D341Med (cell line): ENCODE data around the gene MXRA5.
"Not testable (repeated sequence)": the region's sequence is repeated elsewhere in the genome, so short reads cannot be mapped to it uniquely, and the experiment has no call there.

Experiments
- DNase-seq: peaks from one replicate; pipeline ENCODE4 v3.0.0; 2012; ENCODE audit warnings: low spot score

MXRA5 gene, protein sequence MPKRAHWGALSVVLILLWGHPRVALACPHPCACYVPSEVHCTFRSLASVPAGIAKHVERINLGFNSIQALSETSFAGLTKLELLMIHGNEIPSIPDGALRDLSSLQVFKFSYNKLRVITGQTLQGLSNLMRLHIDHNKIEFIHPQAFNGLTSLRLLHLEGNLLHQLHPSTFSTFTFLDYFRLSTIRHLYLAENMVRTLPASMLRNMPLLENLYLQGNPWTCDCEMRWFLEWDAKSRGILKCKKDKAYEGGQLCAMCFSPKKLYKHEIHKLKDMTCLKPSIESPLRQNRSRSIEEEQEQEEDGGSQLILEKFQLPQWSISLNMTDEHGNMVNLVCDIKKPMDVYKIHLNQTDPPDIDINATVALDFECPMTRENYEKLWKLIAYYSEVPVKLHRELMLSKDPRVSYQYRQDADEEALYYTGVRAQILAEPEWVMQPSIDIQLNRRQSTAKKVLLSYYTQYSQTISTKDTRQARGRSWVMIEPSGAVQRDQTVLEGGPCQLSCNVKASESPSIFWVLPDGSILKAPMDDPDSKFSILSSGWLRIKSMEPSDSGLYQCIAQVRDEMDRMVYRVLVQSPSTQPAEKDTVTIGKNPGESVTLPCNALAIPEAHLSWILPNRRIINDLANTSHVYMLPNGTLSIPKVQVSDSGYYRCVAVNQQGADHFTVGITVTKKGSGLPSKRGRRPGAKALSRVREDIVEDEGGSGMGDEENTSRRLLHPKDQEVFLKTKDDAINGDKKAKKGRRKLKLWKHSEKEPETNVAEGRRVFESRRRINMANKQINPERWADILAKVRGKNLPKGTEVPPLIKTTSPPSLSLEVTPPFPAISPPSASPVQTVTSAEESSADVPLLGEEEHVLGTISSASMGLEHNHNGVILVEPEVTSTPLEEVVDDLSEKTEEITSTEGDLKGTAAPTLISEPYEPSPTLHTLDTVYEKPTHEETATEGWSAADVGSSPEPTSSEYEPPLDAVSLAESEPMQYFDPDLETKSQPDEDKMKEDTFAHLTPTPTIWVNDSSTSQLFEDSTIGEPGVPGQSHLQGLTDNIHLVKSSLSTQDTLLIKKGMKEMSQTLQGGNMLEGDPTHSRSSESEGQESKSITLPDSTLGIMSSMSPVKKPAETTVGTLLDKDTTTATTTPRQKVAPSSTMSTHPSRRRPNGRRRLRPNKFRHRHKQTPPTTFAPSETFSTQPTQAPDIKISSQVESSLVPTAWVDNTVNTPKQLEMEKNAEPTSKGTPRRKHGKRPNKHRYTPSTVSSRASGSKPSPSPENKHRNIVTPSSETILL (N-terminal part only)

DNA sequence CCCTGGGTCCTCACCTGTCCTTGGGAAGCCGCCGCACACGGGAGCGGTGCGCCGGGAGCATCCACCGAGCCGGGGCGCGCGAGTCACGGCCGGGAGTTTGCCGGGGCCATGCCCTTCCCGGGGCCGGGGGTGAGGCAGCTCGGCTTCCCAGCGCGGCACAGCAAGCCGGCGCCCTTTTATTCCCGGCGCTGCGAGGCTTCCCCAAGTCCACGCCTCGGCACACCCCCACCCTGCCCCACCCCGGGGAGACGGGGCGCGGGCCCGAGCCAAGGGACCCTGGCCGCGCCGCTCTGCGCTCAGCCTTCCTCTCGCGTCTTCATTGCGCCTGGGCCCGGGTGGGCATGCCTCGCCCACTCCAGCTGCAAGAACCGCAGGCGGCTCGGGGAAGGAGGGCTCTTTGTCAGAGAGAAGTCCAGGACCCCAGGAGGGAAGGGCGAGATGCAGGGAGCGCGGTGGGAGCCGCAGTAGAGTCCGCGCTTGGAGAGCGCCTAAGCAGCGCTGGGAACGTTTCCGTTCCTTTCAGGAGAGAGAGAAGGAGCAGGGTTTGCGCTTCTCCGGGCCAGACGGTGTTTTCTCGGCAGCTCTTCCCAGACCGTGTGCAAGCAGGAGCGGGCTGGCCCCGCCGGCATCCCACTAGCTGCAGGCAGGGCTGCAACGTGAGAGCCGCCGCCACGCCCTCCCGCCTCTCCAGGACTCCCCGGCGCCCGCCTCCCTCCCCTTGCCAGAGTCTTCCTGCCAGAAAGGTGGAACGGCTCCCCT lies at the start of gene MXRA5:
Gene MXRA5 (minus strand): TSS at position 152 of the 759 bp plus-strand sequence. CDS start 2,819 bp downstream, outside the sequence.
- DNase-seq, result peak; percentile 39

- DNase-seq, result no peak
Observed at GRCh38 chrX:3393581-3394111, 47.2 kb upstream of the MXRA5 start.

- DNase-seq, result no peak
Observed at GRCh38 chrX:3393178-3393577, 46.7 kb upstream of the MXRA5 start.

DNA sequence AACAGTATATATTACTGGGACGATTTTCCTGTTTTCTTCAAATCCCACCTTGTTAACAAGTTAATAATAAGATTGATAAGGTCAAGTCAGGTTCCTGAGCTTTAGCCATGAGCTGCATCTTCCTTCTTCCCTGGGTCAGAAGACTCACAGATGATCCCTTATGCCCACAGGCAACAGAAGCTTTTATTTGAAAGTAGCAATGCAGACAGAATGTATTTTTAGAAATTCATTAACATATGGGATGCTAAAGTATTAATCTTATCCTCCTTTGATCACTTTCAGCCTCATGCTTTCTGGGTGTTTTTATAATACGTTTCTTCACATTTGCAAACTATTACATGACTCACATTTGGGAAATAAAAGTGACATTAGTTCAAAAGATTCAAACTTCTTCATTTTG lies 42.0 kb upstream of the MXRA5 start:
- no peak for DNase-seq

- DNase-seq, result no peak
Observed at GRCh38 chrX:3384327-3384726, 37.9 kb upstream of the MXRA5 start.

GRCh38 chrX:3380603-3381002 lies 34.2 kb upstream of the MXRA5 start:
- DNase-seq, result no peak

DNA sequence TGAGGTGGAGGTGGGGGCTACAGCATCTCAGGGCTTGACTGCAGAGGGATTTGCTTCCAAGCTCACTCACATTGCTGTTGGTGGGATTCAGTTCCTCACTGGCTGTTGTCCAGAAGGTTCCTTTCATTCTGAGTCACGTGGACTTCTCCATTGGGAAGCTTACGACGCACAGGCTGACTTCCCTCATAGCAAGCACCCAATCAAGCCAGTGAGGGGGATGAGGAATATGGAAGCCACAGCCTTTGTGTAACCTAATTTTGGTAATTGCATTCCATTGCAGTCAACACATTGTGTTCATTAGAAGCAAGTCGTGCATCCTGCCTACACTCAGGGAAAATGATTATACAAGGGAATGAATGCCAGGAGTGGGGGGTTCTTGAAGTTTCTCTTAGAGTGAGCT lies 32.7 kb upstream of the MXRA5 start:
- no peak for DNase-seq

DNA sequence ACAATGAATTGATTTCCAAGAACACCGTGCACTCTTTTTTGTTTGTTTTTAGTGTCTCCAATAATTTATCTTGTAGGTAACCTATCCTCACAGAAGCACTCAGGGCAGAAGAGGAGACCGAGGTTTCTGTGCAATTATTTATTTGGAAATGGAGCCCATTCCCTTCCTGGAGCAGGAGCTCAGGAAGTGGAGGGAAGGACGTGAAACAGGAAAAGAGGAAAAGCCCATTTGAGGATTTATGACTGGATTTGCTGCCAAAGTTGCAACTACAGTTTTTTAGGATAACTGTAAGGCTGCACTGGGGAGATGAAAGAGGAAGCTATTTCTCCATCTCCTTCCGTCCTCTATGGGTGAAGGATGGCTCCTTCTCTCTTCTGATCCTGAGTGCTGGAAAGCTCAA lies 31.7 kb upstream of the MXRA5 start:
- no peak for DNase-seq

- no peak for DNase-seq
Observed at GRCh38 chrX:3377560-3377959, 31.1 kb upstream of the MXRA5 start.

DNA sequence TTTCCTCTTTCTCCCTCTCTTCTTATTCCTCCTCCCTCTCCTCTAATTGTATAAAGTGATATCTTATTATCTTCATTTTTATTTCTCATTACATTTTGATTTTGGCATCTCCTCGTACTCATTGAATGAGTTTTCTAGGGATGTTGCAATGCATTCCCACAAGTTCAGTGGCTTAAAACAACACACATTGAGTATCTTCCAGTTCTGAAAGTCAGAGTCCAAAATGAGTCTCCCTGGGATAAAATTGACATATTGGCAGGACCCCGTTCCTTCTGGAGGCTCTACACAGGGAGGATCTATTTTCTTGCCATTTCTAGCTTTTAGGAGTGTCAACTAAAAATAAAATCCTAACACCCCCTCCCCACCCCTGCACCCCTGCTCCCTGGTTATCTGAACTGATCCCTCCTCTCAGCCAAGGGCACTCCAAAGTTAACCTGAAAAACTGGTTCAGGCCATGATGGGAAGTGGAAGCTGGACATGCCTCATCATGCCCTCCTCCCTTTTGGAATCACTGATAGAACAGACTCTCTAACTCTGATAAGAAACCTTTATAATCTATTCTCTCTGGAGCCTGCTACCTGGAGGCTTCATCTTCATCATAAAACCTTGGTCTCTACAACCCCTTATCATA lies 29.5 kb upstream of the MXRA5 start:
- DNase-seq, result not testable (repeated sequence)

DNA sequence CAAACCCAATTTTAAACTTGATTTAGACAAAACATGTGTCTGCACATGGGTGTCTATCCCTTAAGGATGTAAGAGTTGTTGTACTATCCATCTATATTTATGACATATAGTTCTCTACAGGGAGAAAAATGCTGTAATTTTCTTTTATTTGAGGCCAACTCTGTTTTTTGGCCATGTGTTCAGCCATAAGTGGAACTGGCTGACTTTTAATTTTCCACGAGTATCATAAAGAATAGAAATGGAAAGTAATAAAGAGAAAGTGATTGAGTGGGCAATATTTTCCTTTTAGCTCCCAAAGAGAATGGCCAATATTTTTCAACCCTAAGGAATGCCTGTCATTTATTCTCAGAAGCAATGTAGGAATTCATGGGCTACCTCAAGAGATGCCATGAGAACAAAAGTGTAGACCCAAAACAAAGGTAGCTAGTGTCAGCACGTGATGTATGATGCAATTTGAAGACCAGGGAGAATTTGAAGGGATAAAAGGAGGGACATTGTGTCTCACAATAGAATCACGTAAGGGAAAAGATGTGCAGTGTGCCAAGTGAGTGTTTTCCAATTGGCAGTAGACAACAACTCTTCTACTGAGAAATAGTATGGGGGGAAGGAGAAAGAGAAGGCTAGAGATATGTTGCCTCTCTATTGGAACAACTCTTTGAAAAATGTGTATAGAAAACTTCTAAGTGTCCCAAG lies 27.8 kb upstream of the MXRA5 start:
- no peak for DNase-seq

GRCh38 chrX:3371163-3371562 lies 24.7 kb upstream of the MXRA5 start:
- DNase-seq, result no peak

- no peak for DNase-seq
Observed at GRCh38 chrX:3370656-3371055, 24.2 kb upstream of the MXRA5 start.

DNA sequence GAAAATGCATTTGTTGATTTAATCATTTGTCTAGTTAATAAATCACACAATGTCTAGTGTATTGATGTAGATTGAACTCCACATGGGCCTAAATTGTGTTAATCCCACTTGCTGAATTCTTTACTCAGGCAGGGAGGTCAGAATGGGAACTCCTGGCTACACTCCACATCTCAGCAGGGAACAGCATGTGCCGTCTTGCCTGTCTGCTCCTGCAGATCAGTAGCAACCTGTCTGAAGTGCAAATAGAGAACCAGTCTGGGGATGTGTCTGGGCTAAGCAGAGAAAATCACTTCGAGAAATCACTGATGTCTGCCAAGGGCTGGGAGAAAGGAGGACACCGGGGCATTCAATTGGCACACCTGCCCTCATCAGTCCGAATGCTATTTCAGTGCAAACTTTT lies 16.5 kb upstream of the MXRA5 start:
- DNase-seq, result no peak

DNA sequence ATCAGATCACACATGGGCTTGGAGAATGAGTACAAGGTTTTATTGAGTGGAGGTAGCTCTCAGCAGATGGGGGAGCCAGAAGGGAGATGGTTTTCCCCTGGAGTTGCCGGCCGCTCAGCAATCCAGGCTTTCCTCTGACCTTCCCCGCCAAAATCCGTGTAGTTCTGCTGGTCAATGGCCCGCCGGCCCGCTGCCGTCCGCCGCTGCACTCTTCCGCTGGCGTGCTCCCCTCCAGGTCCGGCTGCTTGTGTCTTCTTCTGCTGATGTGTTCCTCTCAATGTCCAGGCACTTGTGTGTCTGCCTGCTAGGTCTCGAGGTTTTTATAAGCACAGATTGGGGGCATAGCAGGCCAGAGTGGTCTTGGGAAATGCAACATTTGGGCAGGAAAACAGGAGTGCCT lies 14.4 kb upstream of the MXRA5 start:
- no peak for DNase-seq

GRCh38 chrX:3352741-3353140 lies 6.3 kb upstream of the MXRA5 start:
- not testable (repeated sequence) for DNase-seq

DNA sequence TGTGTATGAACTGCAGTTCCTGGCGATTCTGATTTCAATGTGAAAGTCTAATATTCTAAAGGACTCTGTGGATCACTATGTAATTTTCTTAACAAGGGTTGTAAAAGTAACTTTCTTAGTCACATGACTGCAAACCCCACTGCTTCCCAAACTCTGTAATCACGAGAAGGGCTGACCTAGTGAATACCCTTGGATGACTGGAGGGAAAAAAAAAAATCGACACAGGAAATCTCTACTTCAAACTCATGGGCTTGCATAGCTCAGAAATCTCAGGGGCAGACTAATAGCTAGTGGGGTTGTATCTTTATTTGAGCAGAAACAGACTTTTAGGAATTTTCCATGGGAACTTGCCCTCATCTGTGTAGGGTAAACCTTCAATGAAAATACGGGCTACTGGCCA lies 4.8 kb upstream of the MXRA5 start:
- DNase-seq, result no peak

- no peak for DNase-seq
Observed at GRCh38 chrX:3348191-3348590, 1.7 kb upstream of the MXRA5 start.

- peak; percentile 46 for DNase-seq
Observed at GRCh38 chrX:3345281-3346191, 916 bp downstream of the MXRA5 start.
